Kidney glomerular epithelial cell (primary cell): Measurements from ENCODE around the gene INTS1.
A peak's percentile ranks its signal among the peaks of the same experiment; 100 is the strongest.

Experiments
- DNase-seq: peaks from one replicate; lab custom pipeline; 2025; lab: John Stamatoyannopoulos, UW

The INTS1 gene

GRCh38 chr7:1541431-1542162, 37.4 kb upstream of the INTS1 start:
- DNase-seq: no peak

- no peak for DNase-seq
Observed at GRCh38 chr7:1540776-1541271, 36.6 kb upstream of the INTS1 start.

GRCh38 chr7:1539882-1540775, 35.9 kb upstream of the INTS1 start:
- DNase-seq: no peak

- DNase-seq: no peak
Observed at GRCh38 chr7:1539181-1539881, 35.1 kb upstream of the INTS1 start.

DNA sequence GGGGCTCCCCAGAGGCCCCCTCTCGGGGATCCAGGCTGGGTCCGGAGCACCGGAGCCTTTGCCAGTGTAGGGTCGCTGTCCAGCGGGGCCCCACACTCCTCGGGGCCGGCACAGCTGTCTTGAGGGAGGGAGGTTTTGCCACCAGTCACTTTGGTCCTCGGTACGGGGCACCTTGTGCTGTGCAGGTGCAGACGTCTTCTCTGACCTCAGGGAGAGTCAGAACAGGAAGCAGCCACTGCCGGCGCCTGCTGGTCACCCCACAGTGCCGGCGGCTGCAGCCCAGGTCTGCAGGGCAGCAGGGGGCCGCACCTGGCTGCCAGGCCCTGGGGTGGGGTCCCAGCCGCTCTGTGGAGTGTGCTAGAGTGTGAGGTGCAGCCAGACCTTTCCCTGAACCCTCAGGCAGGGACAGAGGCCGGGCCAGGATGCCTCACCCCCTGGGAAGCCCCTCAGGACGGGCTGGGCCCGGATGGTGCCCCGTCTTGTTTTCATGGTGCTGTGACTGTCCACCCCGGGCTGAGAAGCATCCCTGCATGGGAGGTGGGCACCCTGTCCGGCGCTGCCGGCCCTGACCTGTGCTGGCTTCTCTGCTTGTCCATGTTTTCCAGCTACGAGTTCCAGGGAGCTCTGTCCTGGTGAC, 34.5 kb upstream of the INTS1 start:
- DNase-seq: no peak

- DNase-seq: peak; percentile 95
Observed at GRCh38 chr7:1537535-1538412, 33.6 kb upstream of the INTS1 start.

DNA sequence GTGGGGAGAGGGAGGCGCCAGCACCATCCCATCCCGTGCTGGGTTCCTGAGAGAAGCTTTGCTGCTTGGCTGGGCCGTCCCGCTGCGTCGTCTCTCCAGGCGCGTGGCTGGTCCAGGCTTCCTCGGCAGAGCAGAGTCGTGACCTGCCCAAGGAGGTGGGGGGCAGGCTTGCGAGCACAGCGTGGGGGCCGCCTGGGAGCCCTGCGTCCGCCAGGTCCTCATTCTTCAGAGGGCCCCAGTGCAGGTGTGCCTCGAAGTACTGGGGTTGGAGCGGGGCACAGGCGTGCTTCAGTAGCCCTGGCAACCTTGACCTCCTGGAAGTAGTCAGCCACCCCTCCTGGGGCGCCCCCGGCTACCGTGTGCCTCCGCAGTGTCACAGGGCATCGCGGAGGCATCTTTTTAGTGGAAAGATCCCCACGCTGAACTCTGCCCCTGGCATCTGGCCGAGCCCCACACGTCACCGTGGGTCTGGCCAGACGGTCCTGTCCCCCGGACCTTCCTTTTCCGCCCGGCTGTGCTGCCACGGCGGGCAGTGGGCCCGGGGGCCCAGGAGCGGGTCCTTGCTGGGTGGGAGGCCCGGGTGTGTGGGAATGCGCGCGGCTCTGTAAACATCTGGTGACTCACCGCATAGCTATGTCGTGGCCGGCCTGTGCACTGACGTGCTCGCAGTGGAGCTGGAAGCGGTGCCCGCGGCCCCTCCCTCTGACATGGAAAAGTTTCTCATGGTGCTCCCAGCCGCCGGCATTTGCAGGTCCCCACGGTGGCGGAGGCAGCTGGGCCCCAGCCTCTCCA, 32.8 kb upstream of the INTS1 start:
- DNase-seq: peak; percentile 91

GRCh38 chr7:1536455-1536742, 32.2 kb upstream of the INTS1 start:
- DNase-seq: no peak

DNA sequence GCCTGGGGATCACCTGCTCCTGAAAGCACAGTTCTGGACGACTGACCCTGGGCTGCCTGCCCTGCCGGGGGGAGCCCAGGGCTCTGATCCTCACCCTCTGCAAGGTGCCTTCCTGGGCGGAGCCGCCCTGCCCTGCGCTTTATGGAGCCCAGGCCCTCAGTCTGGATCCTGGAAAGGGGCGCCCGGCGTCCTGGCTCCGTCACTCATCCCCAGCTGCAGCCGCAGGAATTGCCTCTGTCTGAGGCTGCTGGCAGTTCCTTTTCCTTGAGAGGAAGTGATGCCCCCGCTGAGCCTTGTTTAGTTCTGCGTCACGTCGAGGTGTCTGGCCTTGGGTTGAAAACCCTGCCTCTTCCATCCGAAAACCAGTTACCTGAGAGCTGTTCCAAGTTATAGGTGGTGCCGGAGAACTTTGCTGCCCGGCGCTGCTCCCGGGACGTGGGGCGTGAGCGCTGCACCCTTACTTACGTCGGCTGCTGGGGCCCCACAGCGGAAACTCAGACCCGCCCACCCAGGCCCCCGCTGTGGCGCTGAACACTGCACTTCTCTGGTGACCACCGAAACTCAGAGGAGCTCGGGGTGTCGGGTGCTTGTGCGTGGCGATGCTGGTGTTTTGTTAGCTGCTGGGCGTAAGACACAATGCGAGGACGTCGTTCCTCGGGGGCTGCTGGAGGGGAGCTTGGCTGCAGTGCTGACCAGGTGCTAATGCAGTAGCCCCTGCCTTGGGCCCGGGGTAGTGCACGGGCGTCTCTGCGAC, 31.7 kb upstream of the INTS1 start:
- DNase-seq: no peak

- DNase-seq: no peak
Observed at GRCh38 chr7:1535100-1535458, 30.9 kb upstream of the INTS1 start.

DNA sequence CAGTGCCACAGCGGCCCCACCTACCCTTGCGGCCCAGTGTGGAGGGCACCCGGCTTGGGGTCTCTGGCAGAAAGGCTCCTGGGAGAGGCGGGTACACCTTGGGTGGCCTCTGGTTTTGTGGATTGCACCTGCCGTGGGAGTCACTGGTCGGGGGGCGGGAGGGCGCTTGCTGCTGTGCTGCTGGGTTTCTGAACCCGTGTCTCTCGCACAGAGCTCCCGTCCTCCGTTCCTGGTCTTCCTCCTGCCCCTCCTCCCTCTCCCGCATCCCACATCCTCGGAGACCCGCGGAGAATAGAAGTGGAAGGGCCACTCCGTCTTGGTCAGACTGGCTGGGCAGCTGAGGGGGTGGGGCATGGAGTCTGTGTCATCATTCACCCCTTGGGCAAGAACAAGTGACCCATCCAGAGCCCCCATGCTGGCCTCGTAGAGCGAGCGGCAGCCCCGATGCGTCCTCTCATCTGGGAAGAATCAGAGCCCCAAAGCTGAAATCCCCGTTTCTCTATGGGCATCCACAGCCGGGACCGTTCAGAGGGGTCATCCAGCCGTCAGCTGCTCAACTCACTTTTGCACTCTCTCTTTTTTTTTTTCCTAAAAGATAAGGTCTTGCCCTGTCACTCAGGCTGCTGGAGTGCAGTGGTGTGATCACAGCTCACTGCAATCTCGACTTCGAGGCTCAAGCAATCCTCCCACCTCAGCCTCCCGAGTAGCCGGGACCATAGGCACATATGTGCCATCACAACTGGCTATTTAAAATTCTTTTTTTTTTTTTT, 30.3 kb upstream of the INTS1 start:
- no peak for DNase-seq

DNA sequence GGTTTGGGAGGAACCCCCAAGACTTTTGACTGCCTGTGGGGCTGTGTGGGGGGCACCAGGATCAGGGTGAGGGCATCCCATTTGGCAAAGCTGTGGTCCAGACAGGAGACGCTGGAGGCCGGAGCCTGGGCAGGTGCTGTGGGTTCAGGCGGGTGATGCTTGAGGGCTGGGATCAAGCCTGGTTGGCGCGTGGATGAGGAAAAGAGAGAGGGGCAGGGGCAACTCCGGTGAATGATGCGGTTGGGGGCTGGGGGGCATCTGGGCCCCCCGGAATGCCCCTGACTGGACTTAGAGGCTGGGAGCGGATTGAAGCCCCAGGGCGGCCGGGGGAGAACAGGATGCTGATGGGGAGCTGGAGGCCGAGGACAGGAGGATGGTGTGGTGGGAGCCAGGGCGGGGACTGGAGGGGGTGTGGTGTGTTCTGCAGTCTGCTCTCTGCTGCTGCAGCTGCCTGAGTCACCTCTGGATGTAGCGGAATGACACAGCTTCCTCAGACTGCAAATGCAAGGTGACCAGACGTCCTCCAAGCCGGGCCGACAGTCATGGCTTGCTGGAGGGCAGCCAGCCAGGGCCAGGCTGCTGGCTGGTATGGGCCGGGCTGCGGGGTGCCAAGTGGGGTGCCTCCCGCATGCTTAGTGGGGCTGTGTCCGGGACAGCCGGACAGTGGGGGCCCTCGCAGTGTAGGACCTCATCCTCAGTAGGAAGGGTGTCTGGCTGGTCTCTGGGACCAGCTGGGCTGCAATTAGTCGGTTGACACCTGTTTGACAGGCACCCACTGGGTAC, 29.5 kb upstream of the INTS1 start:
- peak; percentile 64 for DNase-seq

DNA sequence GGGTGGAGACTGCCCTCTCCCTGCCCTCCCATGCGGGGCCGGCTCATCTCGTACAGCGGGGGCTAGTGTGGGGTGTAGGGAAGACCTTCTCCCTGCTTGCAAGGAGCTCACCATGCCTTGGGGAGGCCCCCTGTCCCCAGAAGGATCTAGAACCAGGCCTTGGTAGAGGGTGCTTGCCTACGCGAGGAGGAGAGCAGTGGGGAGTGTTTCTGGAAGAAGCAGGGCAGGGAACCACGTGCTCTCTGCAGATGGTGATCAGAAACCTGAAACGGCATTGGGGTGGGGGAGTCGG, 29.0 kb upstream of the INTS1 start:
- DNase-seq: no peak

DNA sequence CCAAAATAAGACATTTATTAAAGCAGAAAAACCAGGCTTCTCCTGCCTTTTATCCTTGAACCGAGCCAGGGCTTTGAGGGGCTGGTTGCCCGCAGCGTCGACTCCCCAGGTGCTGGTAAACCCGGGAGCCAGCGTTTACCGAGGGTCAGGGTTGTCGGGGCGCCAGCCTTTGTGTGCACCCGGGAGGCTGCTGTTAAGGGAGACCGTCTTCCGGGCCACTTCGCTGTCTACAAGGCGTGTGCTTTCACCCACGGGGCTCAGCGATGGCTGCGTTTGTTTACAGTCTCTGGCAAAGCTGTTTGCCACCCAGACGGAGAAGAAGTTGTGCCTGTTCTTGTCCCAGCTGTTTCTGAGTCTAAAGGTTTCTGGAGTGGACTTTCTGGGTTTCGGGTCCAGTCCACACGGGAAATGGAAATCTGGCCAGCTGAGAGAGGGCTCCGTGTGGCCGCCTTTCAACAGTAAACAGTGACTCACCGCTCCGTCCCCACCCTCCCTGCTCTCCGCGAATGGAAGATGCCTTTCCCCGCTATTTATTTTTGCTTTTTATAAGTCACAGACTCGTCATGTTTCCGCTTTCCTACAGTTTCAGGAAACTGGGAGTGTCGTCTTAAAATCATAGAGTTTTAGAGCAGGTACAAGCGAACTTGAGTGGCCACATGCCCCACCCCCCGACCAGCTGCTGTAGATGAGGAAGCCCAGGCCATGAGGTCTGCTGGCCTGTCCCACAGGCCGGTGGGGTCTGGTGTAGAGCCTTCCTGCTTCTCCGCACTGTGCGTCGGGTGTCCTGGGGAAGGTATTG, 28.5 kb upstream of the INTS1 start:
- DNase-seq: peak; percentile 87

DNA sequence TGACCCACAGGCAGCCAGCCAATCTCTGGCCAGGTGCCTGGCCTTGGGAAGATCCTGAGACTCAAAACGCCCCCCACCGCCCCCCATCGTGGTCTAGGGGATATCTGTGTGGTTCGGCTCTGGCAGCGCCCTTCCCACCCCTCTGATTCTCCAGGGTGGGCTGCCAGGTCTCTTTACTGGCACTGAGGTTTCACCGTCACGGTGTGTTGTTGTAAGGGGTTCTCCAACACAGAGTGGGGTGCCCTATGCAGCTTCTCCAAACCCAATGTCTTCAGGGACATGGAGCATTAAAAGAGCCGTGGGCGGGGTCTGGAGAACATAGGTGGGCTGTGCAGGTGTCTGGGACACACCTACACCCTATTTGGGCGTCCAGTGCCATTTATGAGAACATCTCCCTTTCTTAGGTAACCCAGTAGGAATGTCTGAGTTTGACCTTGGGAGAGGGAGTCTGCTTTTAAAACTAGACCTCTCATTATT, 27.8 kb upstream of the INTS1 start:
- no peak for DNase-seq

- peak; percentile 2 for DNase-seq
Observed at GRCh38 chr7:1531263-1531978, 27.2 kb upstream of the INTS1 start.

DNA sequence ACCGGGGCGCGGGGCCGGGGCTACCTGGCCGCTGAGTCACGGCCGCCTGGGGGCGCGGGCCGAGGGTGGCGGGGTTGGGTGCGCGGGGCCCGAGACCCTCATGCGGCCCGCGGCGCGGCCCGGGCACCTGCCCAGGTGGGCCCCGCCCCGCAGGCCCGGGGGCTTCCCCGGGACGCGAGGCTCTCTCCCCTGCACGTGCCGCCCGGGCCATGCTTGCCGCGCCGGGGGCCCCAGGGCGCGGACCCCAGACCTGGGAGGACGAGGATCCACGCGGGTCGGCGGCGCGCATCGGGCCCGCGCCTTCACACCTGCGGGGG, 26.7 kb upstream of the INTS1 start:
- no peak for DNase-seq
